RWPE1 (cell line): ENCODE measurements around the gene SCML2.

Source experiments
- CTCF ChIA-PET: fragments of 350-600 bp; sonication (Branson Sonifier 250); formaldehyde crosslinking; extraction: SDS; loops from one replicate; lab custom pipeline; 2021; lab: Yijun Ruan, JAX
- POLR2A ChIA-PET: fragments of 400-600 bp; formaldehyde crosslinking; extraction: SDS; loops from one replicate; lab custom pipeline; 2020; ENCODE audit warnings: antibody characterized with exemption; ENCODE audit not compliant: low non-redundant PET; lab: Yijun Ruan, JAX
- DNase-seq: peaks from one replicate; pipeline ENCODE4 v3.0.0; 2012; ENCODE audit warnings: low spot score
- H3K27ac ChIP-seq: fragments of 450-650 bp; 2 replicates; pipeline ENCODE4 v1.5.1; 2017
- CTCF ChIP-seq: fragments of 450-650 bp; conservative IDR thresholded peaks from 2 replicates; pipeline ENCODE4 v1.5.1; 2017; ENCODE audit warnings: low read depth, mild to moderate bottlenecking

SCML2 gene

GRCh38 chrX:18294893-18295292 lies 59.6 kb downstream of the SCML2 start:
- CTCF ChIA-PET = no interaction called here
- no peak for TF ChIP-seq CTCF
- H3K27ac ChIP-seq = no peak overlapping the region
- POLR2A ChIA-PET = no interaction called here
- no peak for DNase-seq

- POLR2A ChIA-PET = no interaction called here
- H3K27ac ChIP-seq = no peak overlapping the region
- CTCF ChIA-PET = interaction anchor here (0.6 kb wide), 1 partner anchor 699 kb away, joined by 5 read pairs; no protein-coding TSS in a partner anchor
- no peak for TF ChIP-seq CTCF
- no peak for DNase-seq
Measured at GRCh38 chrX:18291006-18291545, 63.4 kb downstream of the SCML2 start.

GRCh38 chrX:18290200-18290599 lies 64.3 kb downstream of the SCML2 start:
- DNase-seq = no peak
- CTCF ChIA-PET = no interaction called here
- TF ChIP-seq CTCF = no peak
- POLR2A ChIA-PET = no interaction called here
- H3K27ac ChIP-seq = no peak overlapping the region

GRCh38 chrX:18288716-18289115 lies 65.8 kb downstream of the SCML2 start:
- H3K27ac ChIP-seq = no peak overlapping the region
- CTCF ChIA-PET = no interaction called here
- TF ChIP-seq CTCF = no peak
- POLR2A ChIA-PET = no interaction called here
- DNase-seq = no peak

GRCh38 chrX:18286322-18286831 lies 68.1 kb downstream of the SCML2 start:
- ChIA-PET POLR2A (no interaction called here), CTCF (interaction anchor here (0.7 kb wide), 1 partner anchor 498 kb away, joined by 3 read pairs; no protein-coding TSS in a partner anchor)
- no peak for DNase-seq
- no peak for TF ChIP-seq CTCF
- H3K27ac ChIP-seq = no peak overlapping the region

- no peak for DNase-seq
- CTCF ChIA-PET = no interaction called here
- no peak for TF ChIP-seq CTCF
- no peak overlapping the region for H3K27ac ChIP-seq
- POLR2A ChIA-PET = no interaction called here
Measured at GRCh38 chrX:18278449-18278848, 76.0 kb downstream of the SCML2 start.
